HG03095 (cell line): ENCODE measurements around the gene TBC1D16.

Experiments used
- ATAC-seq: cut with Tn5 transposase; IDR thresholded peaks from one replicate; pipeline ENCODE4 v1.9.1; 2021; ENCODE audit warnings: moderate library complexity; ENCODE audit not compliant: unreplicated experiment

TBC1D16 gene

DNA sequence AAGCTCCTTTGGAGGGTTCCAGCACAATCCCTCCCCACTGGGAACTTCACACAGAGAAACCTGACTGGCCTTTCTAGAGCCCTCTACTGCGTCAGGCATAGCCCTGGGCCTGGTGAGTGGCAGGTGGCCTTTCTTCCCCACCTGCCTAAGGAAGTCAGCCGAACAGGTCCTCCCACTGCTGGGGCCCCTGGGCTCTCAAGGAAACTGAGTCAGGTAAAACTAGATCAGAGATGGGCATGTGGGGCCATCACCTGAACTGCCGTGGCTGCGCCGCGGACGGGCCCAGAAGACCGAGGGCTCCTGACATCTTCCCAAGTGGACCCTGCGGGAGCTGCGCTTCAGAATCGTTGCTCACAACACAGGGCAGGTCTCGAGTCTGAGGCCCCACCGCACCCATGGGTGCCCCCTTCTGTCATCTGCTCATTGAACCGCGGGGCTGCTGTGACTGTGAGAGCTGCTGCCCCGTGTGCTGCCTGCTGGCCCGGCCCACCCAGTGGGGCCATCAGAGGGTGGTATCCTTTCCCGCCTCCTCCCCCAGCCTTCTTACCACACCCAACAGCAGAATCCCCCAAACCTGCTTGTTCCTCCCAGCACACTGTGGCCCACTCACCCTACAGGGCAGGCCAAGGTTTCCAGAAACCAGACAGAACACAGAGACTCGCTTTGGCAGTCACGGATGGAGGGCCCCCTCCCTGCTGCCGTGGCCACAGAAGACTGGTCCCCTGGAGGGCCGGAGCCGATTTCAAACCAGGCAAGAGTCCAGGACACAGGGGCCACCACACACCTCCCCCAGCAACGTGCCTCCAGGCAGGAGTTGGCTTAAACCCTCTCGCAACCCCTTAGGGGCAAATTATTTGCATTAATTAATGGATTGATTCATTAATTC lies 81.1 kb downstream of the TBC1D16 start:
- ATAC-seq = no peak

- ATAC-seq = no peak
These were observed 82.3 kb downstream of the TBC1D16 start for GRCh38 chr17:79953335-79953734.

DNA sequence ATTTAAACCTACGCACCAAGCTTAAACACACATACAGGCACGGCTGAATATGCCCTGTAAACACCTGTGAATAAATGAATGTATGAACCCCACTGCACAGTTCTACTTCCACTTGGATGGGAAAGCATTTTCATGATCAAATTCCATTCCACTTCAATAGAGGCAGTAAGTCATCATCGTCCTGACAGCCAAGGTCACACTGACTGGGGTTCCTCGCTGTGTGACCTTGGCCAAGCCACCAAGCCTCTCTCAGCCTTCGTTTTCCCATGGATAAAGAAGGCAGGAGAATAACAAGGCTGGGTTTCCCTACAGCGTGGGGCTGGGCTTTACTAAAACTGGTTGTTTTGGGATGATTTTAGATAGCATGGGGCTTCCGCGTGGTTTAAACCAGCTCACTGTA lies 82.8 kb downstream of the TBC1D16 start:
- no peak for ATAC-seq

DNA sequence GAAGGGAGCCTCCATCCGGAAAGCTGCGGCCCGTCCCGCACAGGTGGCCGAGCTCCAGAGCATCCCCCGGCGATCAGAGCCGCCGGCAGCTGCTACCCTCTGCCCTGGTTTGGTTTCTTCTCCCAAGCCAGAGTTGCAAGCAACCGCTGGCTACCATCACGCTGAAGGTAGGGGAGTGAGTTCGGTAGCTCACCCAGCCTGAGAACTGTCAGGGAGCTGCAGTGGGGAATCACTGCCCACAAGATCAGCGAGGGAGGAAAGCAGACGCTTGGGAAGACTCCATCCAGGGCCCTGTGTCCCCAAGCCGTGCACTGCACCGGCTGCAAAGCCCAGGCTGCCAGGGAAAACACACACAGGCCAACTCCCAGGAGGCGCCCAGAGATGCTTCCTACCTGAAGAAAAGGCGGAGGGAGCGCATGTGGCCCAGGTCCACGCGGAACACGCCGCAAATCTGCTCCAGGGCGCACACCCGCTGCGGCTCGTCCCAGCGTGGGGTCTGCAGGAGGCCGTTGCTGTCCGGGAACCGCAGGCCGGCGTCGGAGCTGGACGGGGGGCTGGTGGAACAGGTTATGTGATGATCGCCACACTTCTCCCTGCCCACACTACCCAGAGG lies 83.3 kb downstream of the TBC1D16 start:
- ATAC-seq = no peak

- no peak for ATAC-seq
These were observed 84.1 kb downstream of the TBC1D16 start for GRCh38 chr17:79951361-79952264.

GRCh38 chr17:79950751-79951150 lies 84.9 kb downstream of the TBC1D16 start:
- no peak for ATAC-seq

GRCh38 chr17:79950306-79950705 lies 85.4 kb downstream of the TBC1D16 start:
- no peak for ATAC-seq

DNA sequence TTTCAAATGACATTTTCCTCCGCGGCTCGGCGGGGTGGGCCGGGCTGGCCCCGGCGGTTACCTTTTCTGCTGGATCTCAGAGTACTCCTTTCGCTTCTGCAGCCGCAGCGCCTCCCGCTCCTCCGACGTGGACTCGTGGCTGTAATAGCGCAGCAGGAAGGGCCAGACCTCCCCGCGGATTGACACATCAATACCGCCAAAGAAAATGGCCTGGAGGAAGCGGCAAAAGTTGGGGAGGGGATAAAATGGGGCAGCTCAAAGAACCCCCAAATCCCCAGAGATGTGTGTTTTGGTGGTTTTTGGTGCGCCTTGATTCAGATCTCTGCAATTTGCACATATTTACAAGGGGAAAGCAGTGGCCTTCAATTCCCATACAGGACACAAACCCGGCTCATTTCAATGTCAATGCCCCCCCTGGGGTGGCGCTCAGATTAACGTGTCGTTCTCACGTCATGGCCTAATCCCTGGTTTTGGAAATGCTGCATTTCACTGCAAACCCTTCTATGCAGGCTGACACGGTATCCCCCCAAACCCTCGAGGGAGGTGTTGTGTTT lies 85.9 kb downstream of the TBC1D16 start:
- ATAC-seq = no peak

GRCh38 chr17:79948945-79949655 lies 86.6 kb downstream of the TBC1D16 start:
- ATAC-seq = no peak

DNA sequence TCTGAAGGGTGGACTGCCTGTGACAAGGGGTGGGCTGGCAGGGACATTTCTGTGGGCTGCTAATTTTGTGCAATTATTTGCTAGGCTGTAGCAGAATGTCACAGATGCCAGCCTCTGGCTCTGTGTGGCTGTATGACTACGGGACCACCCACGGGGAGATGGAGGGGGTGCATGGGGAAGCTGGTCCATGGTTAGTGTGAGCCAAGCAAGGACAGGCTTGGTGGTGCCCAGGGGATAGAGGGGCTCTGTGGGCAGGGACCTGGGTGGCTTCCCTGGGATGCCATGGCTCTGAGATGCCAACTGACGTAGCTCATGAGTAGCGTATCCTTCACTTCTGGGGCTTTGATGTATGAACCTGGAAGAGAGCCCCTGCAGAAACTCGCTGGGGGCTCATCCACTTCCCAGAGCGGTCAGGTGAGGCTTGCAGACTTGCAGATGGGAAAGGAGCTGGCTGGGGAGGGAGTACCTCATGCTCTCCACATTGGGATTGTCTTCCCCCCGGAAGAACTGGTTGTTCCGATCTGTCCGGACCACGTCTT lies 87.2 kb downstream of the TBC1D16 start:
- no peak for ATAC-seq

GRCh38 chr17:79947351-79948031 lies 88.2 kb downstream of the TBC1D16 start:
- ATAC-seq = no peak

- no peak for ATAC-seq
These were observed 89.1 kb downstream of the TBC1D16 start for GRCh38 chr17:79946352-79947231.

DNA sequence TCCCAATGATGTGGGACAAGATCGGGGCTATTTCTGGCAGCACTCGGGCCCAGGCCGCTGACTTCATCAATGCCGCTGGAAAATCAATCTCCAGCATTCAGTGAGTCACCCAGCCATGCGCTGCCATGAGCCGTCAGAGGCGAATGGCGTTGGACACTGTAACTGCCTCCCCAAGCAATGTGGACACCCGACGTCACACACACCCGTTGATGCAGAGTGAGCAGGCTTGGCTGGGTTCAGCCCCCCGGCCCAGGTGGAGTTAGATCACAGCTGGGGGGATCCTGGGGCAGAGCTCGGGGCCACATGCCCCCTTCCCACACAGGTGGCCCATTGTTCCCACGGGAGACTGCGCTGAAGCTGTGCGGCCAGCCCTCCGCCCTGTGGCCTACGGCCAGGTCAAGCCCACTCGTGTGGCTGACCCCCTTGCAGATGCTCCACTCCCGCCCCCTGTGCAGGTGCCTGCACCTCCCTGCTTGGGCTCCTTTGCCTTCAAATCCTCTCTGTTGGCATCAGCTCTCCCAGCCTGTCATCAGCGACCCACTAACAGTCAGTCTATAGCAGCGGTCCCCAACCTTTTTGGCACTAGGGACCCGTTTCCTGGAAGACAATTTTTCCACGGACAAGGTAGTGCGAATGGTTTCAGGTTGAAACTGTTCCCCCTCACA lies 89.9 kb downstream of the TBC1D16 start:
- no peak for ATAC-seq

DNA sequence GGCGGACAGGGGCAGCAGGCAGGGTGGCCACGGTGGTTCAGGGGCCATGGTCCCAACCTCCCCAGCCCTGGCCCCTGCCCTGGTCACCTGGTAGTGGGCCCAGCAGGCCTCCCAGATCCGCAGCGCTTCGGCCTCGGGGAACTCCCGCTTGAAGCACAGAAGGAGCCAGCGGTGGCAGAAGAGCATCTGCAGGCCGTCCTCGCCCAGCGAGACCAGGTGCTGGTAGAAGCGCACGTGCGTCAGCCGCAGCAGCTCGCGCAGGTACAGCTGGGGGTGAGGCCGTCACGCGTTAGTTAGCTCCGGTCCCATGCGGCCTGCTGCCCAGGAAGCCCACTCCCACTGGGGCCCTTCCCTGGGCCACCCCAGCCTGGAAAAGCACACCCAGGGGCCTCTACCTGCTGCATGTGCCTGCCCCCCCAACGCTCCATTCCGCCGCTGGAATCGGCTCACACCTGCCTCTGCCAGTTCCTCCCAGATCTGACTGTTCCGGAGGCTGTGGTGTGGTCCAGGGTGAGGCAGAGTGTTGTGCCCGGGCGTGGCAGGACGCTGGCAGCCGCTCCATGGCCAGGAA lies 90.8 kb downstream of the TBC1D16 start:
- no peak for ATAC-seq

DNA sequence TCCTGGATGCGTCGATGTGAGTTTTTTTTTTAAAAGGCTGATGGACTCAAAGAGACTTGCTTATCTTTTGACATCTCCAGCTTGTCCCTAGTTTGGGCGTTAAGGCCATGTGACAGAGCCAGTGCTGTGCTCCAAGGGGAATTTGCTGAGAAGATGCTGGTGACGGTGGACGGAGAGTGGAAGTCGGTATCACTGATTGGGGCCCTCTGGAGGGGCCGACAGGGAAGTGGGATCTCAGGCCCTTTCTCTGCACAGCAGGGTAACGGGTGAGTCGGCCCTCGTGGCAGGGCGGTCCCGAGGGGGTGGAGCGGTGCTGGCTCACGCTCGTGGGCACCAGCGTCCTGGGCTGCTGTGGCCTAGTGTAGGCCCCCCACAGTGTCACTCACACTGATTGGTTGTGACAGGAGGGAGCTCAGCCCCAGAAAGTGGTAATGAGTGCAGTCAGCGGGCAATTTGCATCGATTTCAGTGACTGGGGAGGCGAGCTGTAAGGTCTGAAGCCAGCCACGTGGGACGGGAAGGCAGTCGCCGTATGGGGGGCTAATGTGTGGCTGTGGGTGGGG lies 91.3 kb downstream of the TBC1D16 start:
- no peak for ATAC-seq

GRCh38 chr17:79943347-79944241 lies 92.1 kb downstream of the TBC1D16 start:
- no peak for ATAC-seq
